ENCODE measurements around the gene TMEM151B.
A peak's percentile ranks its signal among the peaks of the same experiment; 100 is the strongest.
"Not testable (repeated sequence)": the region's sequence is repeated elsewhere in the genome, so short reads cannot be mapped to it uniquely, and the experiment has no call there.

The TMEM151B gene

GRCh38 chr6:44309631-44310030 lies 39.4 kb downstream of the TMEM151B start:
- TF ChIP-seq CTCF (IDR thresholded peaks at IDR 0.05; ENCODE audit: borderline replicate concordance, control extremely low read depth, extremely low read depth, insufficient read depth, missing control alignments), result no peak
- in situ Hi-C loops (cut with MboI; ENCODE audit: low sequenced_read_pairs, unreplicated experiment), result no loop called here
- DNase-seq (ENCODE audit: low spot score), result no peak

- no peak for TF ChIP-seq CTCF (IDR thresholded peaks at IDR 0.05; ENCODE audit: borderline replicate concordance, control extremely low read depth, extremely low read depth, insufficient read depth, missing control alignments)
- no peak for DNase-seq (ENCODE audit: low spot score)
- in situ Hi-C loops (cut with MboI; ENCODE audit: low sequenced_read_pairs, unreplicated experiment), result no loop called here
Observed at GRCh38 chr6:44310241-44310640, 40.0 kb downstream of the TMEM151B start.

GRCh38 chr6:44311304-44311703 lies 41.1 kb downstream of the TMEM151B start:
- in situ Hi-C loops (cut with MboI; ENCODE audit: low sequenced_read_pairs, unreplicated experiment), result no loop called here
- no peak for DNase-seq (ENCODE audit: low spot score)
- TF ChIP-seq CTCF (IDR thresholded peaks at IDR 0.05; ENCODE audit: borderline replicate concordance, control extremely low read depth, extremely low read depth, insufficient read depth, missing control alignments), result no peak

- DNase-seq (ENCODE audit: low spot score), result no peak
- in situ Hi-C loops (cut with MboI; ENCODE audit: low sequenced_read_pairs, unreplicated experiment), result no loop called here
- no peak for TF ChIP-seq CTCF (IDR thresholded peaks at IDR 0.05; ENCODE audit: borderline replicate concordance, control extremely low read depth, extremely low read depth, insufficient read depth, missing control alignments)
Observed at GRCh38 chr6:44311767-44312166, 41.5 kb downstream of the TMEM151B start.

GRCh38 chr6:44312901-44313788 lies 42.9 kb downstream of the TMEM151B start, which contains the start of gene AARS2:
Gene AARS2 (minus strand): TSS chr6:44313347. CDS start chr6:44313323, 24 bp downstream.
- DNase-seq (ENCODE audit: low spot score), result peak; percentile 93
- peak; percentile 98 for TF ChIP-seq CTCF (IDR thresholded peaks at IDR 0.05; ENCODE audit: borderline replicate concordance, control extremely low read depth, extremely low read depth, insufficient read depth, missing control alignments)
- in situ Hi-C loops (cut with MboI; ENCODE audit: low sequenced_read_pairs, unreplicated experiment), result no loop called here

GRCh38 chr6:44314657-44315056 lies 44.4 kb downstream of the TMEM151B start:
- in situ Hi-C loops (cut with MboI; ENCODE audit: low sequenced_read_pairs, unreplicated experiment); DNase-seq (ENCODE audit: low spot score): not testable (repeated sequence)

- TF ChIP-seq CTCF (IDR thresholded peaks at IDR 0.05; ENCODE audit: borderline replicate concordance, control extremely low read depth, extremely low read depth, insufficient read depth, missing control alignments), result no peak
- DNase-seq (ENCODE audit: low spot score), result no peak
- in situ Hi-C loops (cut with MboI; ENCODE audit: low sequenced_read_pairs, unreplicated experiment), result no loop called here
Observed at GRCh38 chr6:44315516-44315915, 45.3 kb downstream of the TMEM151B start.

Data from GM13976 (cell line).